Keratinocyte (primary cell): Measurements from ENCODE around the gene BRK1. TPM values are rescaled to one million over a fixed set of nuclear protein-coding genes. Genes with fewer than 3 reads are reported as not detected.
"Not testable (repeated sequence)": the region's sequence is repeated elsewhere in the genome, so short reads cannot be mapped to it uniquely, and the experiment has no call there.

Experiments used
- DNase-seq: peaks from one replicate; pipeline ENCODE4 v3.0.0-alpha.2; 2011; ENCODE audit warnings: low read depth, missing footprints, low spot score
- FAIRE-seq: peaks from 2 replicates; lab custom pipeline; 2011; peaks lifted over from hg19 to GRCh38; lab: Jason Lieb, UNC
- H2AFZ ChIP-seq: 2 replicates; pipeline ENCODE4 v1.6.0; 2012; ENCODE audit warnings: low read length, control low read depth, inconsistent platforms; ENCODE audit not compliant: control insufficient read depth
- H3K27ac ChIP-seq: 2 replicates; pipeline ENCODE4 v1.5.1; 2011; ENCODE audit warnings: low read length; ENCODE audit not compliant: control insufficient read depth, insufficient read depth
- H3K27me3 ChIP-seq: 3 replicates; pipeline ENCODE4 v1.6.0; 2011; ENCODE audit warnings: low read length; ENCODE audit not compliant: control insufficient read depth, insufficient read depth; ENCODE audit errors: extremely low read depth
- H3K36me3 ChIP-seq, 2 experiments: 2 replicates in 1 of 2; 3 replicates in 1 of 2; pipeline ENCODE4 v1.5.1; 2011; ENCODE audit warnings: low read length in 2 of 2, mild to moderate bottlenecking in 1 of 2; ENCODE audit not compliant: control insufficient read depth in 2 of 2, insufficient read depth in 2 of 2; ENCODE audit errors: extremely low read depth in 1 of 2
- H3K4me1 ChIP-seq: 3 replicates; pipeline ENCODE4 v1.5.1; 2011; ENCODE audit warnings: low read length; ENCODE audit not compliant: control insufficient read depth, insufficient read depth; ENCODE audit errors: extremely low read depth
- H3K4me2 ChIP-seq: 3 replicates; pipeline ENCODE4 v1.6.0; 2011; ENCODE audit warnings: low read depth, low read length; ENCODE audit not compliant: control insufficient read depth, insufficient read depth; ENCODE audit errors: extremely low read depth
- H3K4me3 ChIP-seq, 3 experiments: fragments of 200-600 bp in 1 of 3; sonication (generic) in 1 of 3; 2 replicates in 2 of 3; 3 replicates in 1 of 3; pipeline ENCODE4 v1.5.1; 2011 to 2016; ENCODE audit warnings: low read length in 3 of 3, mild to moderate bottlenecking in 3 of 3, control low read depth in 2 of 3, inconsistent platforms in 1 of 3, low read depth in 1 of 3, mixed read lengths in 1 of 3, mixed run types in 1 of 3, moderate library complexity in 1 of 3; ENCODE audit not compliant: control insufficient read depth in 2 of 3, insufficient read depth in 2 of 3; ENCODE audit errors: extremely low read depth in 1 of 3
- H3K79me2 ChIP-seq: 2 replicates; pipeline ENCODE4 v1.6.0; 2012; ENCODE audit warnings: low read length; ENCODE audit not compliant: control insufficient read depth, insufficient read depth
- H3K9ac ChIP-seq: 3 replicates; pipeline ENCODE4 v1.6.0; 2011; ENCODE audit warnings: low read length; ENCODE audit not compliant: control insufficient read depth, insufficient read depth; ENCODE audit errors: extremely low read depth
- H3K9me1 ChIP-seq: 3 replicates; pipeline ENCODE4 v1.6.0; 2011; ENCODE audit warnings: low read length; ENCODE audit not compliant: control insufficient read depth, insufficient read depth; ENCODE audit errors: extremely low read depth
- H3K9me3 ChIP-seq: 2 replicates; pipeline ENCODE4 v1.5.1; 2012; ENCODE audit warnings: low read depth, low read length; ENCODE audit not compliant: control insufficient read depth
- H4K20me1 ChIP-seq: 3 replicates; pipeline ENCODE4 v1.6.0; 2011; ENCODE audit warnings: low read length; ENCODE audit not compliant: control insufficient read depth, insufficient read depth; ENCODE audit errors: extremely low read depth
- CTCF ChIP-seq, 3 experiments: IDR thresholded peaks in 1 of 3; conservative IDR thresholded peaks in 1 of 3; optimal IDR thresholded peaks in 1 of 3; 2 replicates in 2 of 3; 3 replicates in 1 of 3; pipeline versions ENCODE3 to v1.5.1; 2011; ENCODE audit warnings: low read length in 3 of 3, mild to moderate bottlenecking in 3 of 3, moderate library complexity in 2 of 3, control low read depth in 1 of 3, inconsistent platforms in 1 of 3; ENCODE audit not compliant: insufficient read depth in 2 of 3; ENCODE audit errors: extremely low read depth in 1 of 3
- EZH2 ChIP-seq: IDR thresholded peaks from one replicate; pipeline ENCODE4 v1.6.1; 2012; ENCODE audit warnings: inconsistent platforms, mild to moderate bottlenecking, low read length, moderate library complexity
- dilution Hi-C: fragments of 300-500 bp; cut with MboI; formaldehyde crosslinking; loops from one replicate; pipeline ENCODE4 v1.7.0; 2020; ENCODE audit warnings: low sequenced_read_pairs; ENCODE audit not compliant: extremely low pct_ligation_motif_present
- polyA plus RNA-seq, 5 experiments: library from polyadenylated mRNA; depleted of rRNA in 3 of 5; stranded (reverse) in 3 of 5; stranded (forward) in 1 of 5; unstranded in 1 of 5; fragments of >200 nt; gene quantifications; 1 replicate in 1 of 5; 2 replicates in 3 of 5; 3 replicates in 1 of 5; pipeline versions ENCODE4 v1.2.1 to v1.2.3, GENCODE V29; 2011 to 2012; ENCODE audit warnings: missing spikeins in 2 of 5, low read depth in 1 of 5, low replicate concordance in 1 of 5

Gene BRK1
- polyA plus RNA-seq, 1 donor (not counting 4 experiments of a cell fraction or from before 2014, with no cell fraction given), result 295 TPM

- TF ChIP-seq EZH2 (no peak), CTCF (optimal IDR thresholded peaks at IDR 0.05 in 1 of 3, IDR thresholded peaks at IDR 0.05 in 1 of 3, conservative IDR thresholded peaks at IDR 0.05 in 1 of 3; ENCODE audit: extremely low read depth in 1 of 3, insufficient read depth in 2 of 3, low read length in 3 of 3) (no peak)
- Histone ChIP-seq H3K27ac (no peak overlapping the region), H4K20me1 (no peaks in the 10 kb centered on the region), H3K36me3 (peaks cover 1 to 7% of the 10 kb centered on the region in 2 experiments), H3K79me2 (no peaks in the 10 kb centered on the region), H3K9ac (no peak overlapping the region), H3K4me1 (no peaks in the 10 kb centered on the region), H3K4me3 (no peak overlapping the region), H3K4me2 (no peak overlapping the region), H3K9me1 (no peaks in the 10 kb centered on the region), H3K27me3 (no peaks in the 10 kb centered on the region), H3K9me3 (no peaks in the 10 kb centered on the region), H2AFZ (no peak overlapping the region)
- FAIRE-seq, result no peak
- DNase-seq, result no peak
- dilution Hi-C loops, result no loop called here
Measured at GRCh38 chr3:10155658-10156057, 40.2 kb downstream of the BRK1 start.

- Histone ChIP-seq H3K9me3 (no peaks in the 10 kb centered on the region), H3K9me1 (no peaks in the 10 kb centered on the region), H3K4me3 (no peak overlapping the region), H3K36me3 (peaks cover 1 to 2% of the 10 kb centered on the region in 2 experiments), H2AFZ (no peak overlapping the region), H3K4me2 (no peak overlapping the region), H3K9ac (no peak overlapping the region), H3K27me3 (no peaks in the 10 kb centered on the region), H3K27ac (no peak overlapping the region), H4K20me1 (no peaks in the 10 kb centered on the region), H3K79me2 (no peaks in the 10 kb centered on the region), H3K4me1 (no peaks in the 10 kb centered on the region)
- DNase-seq (no peak), FAIRE-seq (no peak)
- dilution Hi-C loops, result no loop called here
- TF ChIP-seq EZH2 (no peak), CTCF (optimal IDR thresholded peaks at IDR 0.05 in 1 of 3, IDR thresholded peaks at IDR 0.05 in 1 of 3, conservative IDR thresholded peaks at IDR 0.05 in 1 of 3; ENCODE audit: extremely low read depth in 1 of 3, insufficient read depth in 2 of 3, low read length in 3 of 3) (no peak)
Measured at GRCh38 chr3:10157031-10157430, 41.6 kb downstream of the BRK1 start.

GRCh38 chr3:10158555-10158954, 43.1 kb downstream of the BRK1 start:
- H3K27me3 ChIP-seq, H3K9me3 ChIP-seq, H3K36me3 ChIP-seq, H3K27ac ChIP-seq, H3K4me1 ChIP-seq, H3K4me3 ChIP-seq, H3K9me1 ChIP-seq, H2AFZ ChIP-seq, H3K79me2 ChIP-seq, H4K20me1 ChIP-seq, H3K9ac ChIP-seq, H3K4me2 ChIP-seq, FAIRE-seq, dilution Hi-C loops, DNase-seq: not testable (repeated sequence)
